ENCODE measurements around the gene ADCY2. TPM values are rescaled to one million over a fixed set of nuclear protein-coding genes. Genes with fewer than 3 reads are reported as not detected.

The ADCY2 gene
- total RNA-seq, 3 donors from 2014 or later, result 1.7 to 14.8 (median 2.2) TPM

DNA sequence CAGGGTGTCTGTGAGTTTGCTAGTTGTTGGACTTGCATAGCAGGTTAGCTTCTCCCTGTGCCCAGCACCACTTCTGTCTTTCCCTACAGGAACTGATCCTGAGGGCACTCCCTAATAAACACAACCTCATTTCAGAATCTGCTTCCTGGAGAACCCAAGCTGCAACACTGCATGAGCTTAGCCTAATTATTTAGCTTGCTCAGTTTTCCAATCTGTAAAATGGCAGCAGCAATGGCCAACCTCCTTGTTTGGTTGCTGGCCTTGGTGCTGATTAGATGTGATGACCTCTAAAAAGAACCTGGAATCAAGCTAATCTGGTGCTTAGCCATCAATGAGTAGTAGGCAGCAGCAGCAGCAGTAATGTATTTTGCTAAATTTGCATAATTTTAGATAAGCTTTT is 133.9 kb downstream of the ADCY2 start:
- H3K36me3 ChIP-seq (ENCODE audit: low read depth), result no peaks in the 10 kb centered on the region
- TF ChIP-seq CTCF (IDR thresholded peaks at IDR 0.05), result no peak
- DNase-seq (no peak), ATAC-seq (no peak)
- intact Hi-C loops (cut with DNase I, micrococcal nuclease), result no loop called here
- H3K4me3 ChIP-seq, result no peak overlapping the region
- no peaks in the 10 kb centered on the region for H3K9me3 ChIP-seq
- H3K4me1 ChIP-seq (ENCODE audit: low read depth), result no peaks in the 10 kb centered on the region

DNA sequence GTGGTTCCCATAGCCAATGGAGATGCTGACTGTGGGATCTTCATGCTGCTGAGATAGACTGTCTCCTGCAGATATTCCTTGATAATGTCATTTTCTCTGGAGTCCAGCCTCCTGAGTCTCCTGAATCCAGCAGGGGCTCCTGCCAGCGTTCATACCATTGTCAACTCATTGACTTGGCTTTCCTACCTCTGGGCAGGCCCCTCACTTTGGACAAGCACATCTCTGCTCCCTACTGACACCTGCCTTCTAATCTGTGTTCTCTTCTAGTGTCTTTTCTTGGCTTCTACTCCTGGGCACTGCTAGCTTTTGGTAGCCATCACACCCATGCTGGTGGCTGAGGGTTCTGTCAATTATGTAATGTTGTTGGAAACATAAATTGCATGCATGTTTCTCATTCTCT is 138.0 kb downstream of the ADCY2 start:
- no peaks in the 10 kb centered on the region for H3K4me1 ChIP-seq (ENCODE audit: low read depth)
- no peak for TF ChIP-seq CTCF (IDR thresholded peaks at IDR 0.05)
- H3K36me3 ChIP-seq (ENCODE audit: low read depth), result no peaks in the 10 kb centered on the region
- no peak for DNase-seq
- intact Hi-C loops (cut with DNase I, micrococcal nuclease), result no loop called here
- no peak for ATAC-seq
- H3K9me3 ChIP-seq, result no peaks in the 10 kb centered on the region
- H3K4me3 ChIP-seq, result no peak overlapping the region

DNA sequence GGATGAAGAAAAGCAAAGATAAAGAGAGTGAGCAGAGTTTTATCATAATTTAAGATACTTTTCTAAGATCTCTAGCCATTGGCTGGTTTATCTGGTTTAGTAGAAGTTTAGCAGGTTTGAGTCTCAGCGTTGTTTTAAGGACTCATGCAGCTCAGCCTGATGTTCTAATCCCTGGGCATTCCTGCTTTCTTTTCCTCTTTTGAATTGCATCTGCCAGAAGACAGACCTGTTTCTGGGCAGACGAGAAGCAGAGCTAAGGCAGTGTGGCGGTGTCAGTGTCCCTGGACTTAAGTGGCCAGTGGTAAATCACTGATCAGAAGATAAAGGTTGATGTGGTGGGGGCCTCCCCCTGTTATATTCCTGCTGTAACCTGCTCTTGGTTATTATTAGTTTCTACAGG is 138.6 kb downstream of the ADCY2 start:
- TF ChIP-seq CTCF (IDR thresholded peaks at IDR 0.05), result no peak
- DNase-seq (no peak), ATAC-seq (no peak)
- intact Hi-C loops (cut with DNase I, micrococcal nuclease), result no loop called here
- Histone ChIP-seq H3K4me3 (no peak overlapping the region), H3K4me1 (ENCODE audit: low read depth) (no peaks in the 10 kb centered on the region), H3K9me3 (no peaks in the 10 kb centered on the region), H3K36me3 (ENCODE audit: low read depth) (no peaks in the 10 kb centered on the region)

DNA sequence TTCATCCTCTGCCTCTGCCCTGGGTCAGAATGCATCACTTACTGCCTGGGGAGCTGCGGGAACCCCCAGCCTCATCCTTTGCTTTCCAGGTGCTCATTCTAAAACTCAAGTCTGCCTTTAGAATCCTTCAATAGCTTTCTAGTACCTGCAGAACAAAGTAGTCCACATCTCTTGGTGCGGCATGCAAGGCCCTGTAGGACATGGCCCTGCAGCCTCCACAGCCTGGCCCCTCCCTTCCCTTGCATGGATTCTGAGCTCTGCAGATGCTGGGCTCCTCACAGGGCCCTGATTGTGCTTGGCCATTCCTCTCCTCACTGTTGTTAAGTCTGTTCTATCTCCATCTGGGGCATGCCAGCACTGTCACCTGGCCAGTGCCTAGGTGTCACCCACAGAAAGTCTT is 141.6 kb downstream of the ADCY2 start:
- Histone ChIP-seq H3K36me3 (ENCODE audit: low read depth) (no peaks in the 10 kb centered on the region), H3K4me3 (no peak overlapping the region), H3K4me1 (ENCODE audit: low read depth) (no peaks in the 10 kb centered on the region), H3K9me3 (no peaks in the 10 kb centered on the region)
- ATAC-seq (no peak), DNase-seq (no peak)
- intact Hi-C loops (cut with DNase I, micrococcal nuclease), result no loop called here
- TF ChIP-seq CTCF (IDR thresholded peaks at IDR 0.05), result no peak

DNA sequence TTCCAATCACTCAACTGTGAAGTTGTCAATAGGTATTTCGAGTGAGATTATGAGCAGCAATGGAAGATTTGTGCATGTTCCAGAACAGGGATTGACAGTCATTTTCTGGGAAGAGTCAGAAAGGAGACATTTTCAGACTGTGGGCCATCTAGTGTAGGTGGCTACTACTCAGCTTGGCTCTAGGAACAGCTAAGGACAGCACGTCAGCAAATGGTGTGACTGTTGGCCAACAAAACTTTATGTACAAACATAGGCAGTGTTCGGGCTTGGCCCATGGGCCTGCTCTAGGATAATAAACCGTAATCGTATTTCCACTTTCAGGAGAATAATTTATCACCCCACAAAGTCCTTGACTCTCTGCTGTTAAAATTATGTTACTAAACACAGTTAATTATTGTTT is 143.6 kb downstream of the ADCY2 start:
- H3K9me3 ChIP-seq, result no peaks in the 10 kb centered on the region
- no peak for DNase-seq
- no peaks in the 10 kb centered on the region for H3K4me1 ChIP-seq (ENCODE audit: low read depth)

More for the DNA sequence above, 143.6 kb downstream of the ADCY2 start:
- Histone ChIP-seq H3K4me3 (no peak overlapping the region), H3K36me3 (ENCODE audit: low read depth) (no peaks in the 10 kb centered on the region)
- intact Hi-C loops (cut with DNase I, micrococcal nuclease), result no loop called here
- ATAC-seq, result no peak
- TF ChIP-seq CTCF (IDR thresholded peaks at IDR 0.05), result no peak

All from mucosa of descending colon (tissue), 3 donors.